Measurements from ENCODE around the gene KPNA2.
A peak's percentile ranks its signal among the peaks of the same experiment; 100 is the strongest.
"Not testable (repeated sequence)": the region's sequence is repeated elsewhere in the genome, so short reads cannot be mapped to it uniquely, and the experiment has no call there.

Gene KPNA2

DNA sequence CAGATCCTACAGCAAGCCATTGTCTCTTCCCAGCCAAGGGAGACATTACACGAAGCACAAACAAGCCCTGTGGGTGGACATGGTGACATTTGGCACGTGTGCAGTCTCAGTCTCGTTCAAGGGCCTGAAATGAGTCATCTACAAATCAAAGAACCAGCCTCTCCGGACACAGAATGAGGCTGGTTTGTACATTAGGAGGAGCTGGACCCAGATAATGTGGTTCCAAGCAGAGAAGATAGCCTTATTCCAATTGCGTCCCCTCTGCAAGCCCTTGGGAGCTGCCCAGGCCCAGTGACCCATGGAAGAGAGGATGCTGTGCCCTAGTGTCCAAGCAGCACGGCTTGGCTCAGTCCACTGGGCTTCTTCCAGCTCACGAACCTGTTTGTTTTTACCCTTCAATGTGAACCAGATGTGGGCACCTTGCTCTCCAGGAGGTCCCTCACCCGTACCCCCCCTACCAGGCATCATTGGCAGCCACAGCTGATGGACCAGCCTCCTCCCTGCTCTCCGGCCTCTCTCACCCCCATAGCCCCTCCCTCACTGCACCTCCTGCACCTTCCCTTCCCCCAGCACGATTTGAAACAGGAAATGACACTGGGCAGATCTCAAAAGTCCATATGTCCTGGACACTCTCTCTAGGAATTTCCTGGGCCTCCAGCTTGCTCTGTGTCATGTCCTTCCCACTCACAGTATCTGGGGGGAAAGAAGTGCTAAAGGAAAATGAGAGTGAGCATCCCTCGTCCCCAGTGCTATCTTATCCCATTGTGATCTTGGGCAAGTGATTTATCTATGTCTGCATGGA, 26.2 kb downstream of the KPNA2 start:
- DNase-seq = no peak

DNA sequence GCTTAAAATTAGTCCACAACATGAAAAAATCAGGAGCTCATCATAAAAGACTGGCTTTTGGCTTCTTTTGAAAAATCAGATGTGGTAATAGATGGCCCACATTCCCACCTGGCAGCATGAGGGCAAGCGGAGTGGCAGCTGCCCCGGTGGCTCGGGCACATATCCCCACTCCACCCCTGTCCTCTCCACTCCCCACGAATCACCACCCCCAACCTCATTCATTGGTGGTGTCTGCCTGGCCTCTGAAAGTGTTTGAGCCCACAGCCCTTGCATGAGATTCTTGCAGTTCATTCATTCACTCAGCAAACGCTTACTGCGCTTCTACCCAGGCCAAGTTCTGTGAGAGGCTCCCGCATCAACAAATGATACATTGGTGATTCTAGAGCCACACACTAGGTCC, 29.8 kb downstream of the KPNA2 start:
- DNase-seq = not testable (repeated sequence)

DNA sequence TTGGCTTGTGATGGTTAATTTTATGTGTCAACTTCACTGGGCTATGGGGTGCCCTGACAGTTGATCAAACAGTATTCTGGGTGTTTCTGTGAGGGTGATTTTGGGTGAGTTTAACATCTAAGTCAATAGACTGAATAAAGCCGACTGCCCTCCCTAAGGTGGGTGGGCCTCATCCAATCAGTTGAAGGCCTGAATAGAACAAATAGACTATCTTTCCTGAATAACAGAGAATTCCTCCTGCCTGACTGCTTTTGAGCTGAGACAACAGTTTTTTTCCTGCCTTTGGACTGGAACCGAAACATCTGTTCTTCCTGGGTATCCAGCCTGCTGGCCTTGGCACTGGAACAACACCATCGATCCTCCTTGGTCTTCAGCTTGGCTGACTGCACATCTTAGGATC, 33.0 kb downstream of the KPNA2 start:
- DNase-seq = not testable (repeated sequence)

DNA sequence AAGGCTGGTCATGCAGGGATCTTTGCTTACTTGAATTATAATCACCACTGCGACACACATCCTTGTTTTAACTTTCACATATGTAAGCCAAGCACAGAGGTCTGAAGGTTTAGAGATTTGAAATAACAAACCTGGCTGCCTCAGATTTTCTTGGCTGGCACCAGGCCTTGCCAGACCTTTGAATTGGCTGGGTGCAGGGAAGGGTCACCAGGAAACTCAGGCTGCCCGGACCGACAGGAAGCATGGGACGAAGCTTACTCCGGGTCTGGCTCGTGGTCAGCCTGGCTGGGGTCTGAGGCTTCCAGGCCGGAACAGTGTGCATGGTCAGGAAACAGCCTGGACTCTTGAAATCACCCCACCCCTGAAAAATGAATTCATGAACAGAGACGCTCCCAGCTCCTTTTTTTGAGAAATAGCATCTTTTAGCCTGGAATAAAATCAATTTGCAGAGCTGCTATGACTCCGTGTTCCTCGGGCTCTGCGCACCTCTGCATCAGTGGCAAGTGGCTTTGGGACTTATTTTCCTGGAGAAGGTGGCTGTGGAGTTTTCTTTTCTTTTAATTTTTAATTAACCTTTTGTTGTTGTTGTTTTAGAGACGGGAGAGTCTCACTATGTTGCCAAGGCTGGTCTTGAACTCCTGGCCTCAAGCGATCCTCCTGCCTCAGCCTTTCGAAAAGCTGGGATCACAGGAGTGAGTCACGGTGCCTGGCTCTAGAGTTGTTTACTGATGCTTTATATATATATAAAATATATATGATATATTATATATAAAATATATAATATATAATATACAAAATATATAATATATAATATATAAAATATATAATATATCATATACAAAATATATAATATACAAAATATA, 35.3 kb downstream of the KPNA2 start:
- DNase-seq = not testable (repeated sequence)

DNA sequence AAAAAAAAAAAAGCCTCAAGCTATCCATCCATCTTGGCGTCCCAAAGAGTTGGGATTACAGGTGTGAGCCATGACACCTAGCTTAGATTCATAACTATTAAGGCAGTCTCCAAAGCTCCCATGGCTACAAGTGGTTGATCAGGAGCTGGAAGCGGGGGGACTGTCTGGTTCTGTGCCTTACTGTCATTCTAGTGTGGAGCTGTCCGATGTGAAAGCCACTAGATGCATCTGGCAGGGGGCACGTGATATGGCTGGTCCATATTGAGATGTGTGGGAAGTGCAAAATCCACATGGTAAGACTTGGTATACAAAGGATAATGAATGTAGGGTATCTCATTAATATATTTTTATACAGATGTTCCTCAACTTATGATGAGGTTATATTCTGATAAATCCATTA, 38.7 kb downstream of the KPNA2 start:
- DNase-seq = no peak

DNA sequence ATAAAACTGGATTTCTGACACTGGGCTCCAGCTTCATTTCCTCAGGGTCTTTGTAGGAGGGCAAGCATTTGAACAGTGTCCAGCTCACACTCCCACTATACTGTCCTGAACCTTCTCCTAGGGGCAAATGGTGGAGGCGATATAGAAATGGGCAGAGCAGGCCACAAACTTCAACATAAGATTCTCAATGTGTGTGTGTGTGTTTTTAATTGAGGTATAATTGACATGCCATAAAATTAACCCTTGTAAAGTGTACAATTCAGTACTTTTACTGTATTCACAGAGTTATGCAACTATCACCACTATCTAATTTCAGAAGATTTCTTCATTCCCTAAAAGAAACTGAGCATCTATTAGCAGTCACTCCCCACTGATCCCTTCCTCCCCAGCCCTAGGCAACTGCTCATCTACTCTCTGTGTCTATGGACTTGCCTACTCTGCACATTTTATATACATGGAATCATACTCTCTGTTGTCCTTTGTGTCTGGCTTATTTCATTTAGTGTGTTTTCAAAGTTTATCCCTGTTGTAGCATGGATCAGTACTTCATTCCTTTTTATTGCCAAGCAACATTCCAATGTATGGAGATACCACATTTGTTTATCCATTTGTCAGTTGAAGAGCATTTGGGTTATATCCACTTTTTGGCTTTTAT, 40.5 kb downstream of the KPNA2 start:
- DNase-seq = not testable (repeated sequence)

DNA sequence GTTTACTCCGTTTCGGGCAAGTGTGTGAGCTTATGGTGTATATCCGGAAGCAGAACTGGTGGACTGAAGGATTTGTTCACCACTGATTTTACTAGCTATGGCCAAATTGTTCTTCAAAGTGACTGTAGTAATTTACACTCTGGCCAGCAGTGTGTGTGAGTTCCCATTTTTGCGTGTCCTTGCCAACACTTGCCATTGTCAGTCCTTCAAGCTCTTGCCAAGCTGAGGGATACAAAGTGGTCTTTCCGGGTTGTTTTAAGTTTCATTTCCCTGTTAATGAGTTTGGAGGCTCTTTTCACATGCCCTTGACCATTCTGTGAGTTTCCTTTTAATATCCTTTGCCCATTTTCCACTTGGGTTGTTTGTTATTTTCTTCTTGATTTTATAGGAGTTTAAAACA, 42.0 kb downstream of the KPNA2 start:
- not testable (repeated sequence) for DNase-seq

DNA sequence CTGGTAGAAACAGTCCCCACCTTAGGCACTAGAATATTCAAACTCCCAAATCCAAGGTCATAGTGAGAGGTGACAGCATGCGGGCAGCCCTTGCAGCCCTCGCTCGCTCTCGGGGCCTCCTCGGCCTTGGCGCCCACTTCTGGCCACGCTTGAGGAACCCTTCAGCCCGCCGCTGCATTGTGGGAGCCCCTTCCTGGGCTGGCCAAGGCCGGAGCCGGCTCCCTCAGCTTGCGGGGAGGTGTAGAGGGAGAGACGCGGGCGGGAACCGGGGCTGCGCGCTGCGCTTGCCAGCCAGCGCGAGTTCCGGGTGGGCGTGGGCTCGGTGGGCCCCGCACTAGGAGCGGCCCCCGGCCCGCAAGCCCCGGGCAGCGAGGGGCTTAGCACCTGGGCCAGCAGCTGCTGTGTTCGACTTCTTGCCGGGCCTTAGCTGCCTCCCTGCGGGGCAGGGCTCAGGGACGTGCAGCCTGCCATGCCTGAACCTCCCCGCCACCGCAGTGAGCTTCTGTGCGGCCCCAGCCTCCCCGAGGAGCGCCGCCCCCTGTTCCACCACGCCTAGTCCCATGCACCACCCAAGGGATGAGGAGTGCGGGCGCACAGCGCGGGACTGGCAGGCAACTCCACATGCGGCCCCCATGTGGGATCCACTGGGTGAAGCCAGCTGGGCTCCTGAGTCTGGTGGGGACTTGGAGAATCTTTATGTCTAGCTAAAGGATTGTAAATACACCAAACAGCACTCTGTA, 45.0 kb downstream of the KPNA2 start:
- DNase-seq = no peak

DNA sequence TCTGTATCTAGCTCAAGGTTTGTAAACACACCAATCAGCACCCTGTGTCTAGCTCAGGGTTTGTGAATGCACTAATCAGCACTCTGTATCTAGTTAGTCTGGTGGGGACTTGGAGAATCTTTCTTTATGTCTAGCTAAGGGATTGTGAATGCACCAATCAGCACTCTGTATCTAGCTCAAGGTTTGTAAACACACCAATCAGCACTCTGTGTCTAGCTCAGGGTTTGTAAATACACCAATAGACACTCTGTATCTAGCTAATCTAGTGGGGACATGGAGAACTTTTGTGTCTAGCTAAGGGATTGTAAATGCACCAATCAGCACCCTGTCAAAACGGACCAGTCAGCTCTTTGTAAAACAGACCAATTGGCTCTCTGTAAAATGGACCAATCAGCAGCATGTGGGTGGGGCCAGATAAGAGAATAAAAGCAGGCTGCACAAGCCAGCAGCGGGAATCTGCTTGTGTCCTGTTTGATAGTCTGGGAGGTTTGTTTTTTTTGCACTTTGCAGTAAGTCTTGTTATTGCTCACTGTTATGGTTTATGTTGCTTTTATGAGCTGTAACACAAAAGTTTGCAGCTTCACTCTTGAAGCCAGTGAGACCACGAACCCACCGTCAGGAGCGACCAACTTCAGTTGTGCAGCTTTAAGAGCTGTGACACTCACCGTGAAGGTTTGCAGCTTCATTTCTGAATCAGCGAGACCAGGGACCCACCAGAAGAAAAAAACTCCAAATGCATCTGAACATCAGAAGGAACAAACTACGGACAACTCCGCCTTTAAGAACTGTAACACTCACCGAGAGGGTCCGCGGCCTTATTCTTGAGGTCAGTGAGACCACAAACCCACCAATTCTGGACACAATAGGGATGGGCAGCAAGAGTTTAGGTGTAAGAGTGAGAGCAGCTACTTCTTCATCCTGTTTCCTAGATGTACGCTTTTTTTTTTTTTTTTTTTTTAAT, 46.0 kb downstream of the KPNA2 start:
- DNase-seq = not testable (repeated sequence)

DNA sequence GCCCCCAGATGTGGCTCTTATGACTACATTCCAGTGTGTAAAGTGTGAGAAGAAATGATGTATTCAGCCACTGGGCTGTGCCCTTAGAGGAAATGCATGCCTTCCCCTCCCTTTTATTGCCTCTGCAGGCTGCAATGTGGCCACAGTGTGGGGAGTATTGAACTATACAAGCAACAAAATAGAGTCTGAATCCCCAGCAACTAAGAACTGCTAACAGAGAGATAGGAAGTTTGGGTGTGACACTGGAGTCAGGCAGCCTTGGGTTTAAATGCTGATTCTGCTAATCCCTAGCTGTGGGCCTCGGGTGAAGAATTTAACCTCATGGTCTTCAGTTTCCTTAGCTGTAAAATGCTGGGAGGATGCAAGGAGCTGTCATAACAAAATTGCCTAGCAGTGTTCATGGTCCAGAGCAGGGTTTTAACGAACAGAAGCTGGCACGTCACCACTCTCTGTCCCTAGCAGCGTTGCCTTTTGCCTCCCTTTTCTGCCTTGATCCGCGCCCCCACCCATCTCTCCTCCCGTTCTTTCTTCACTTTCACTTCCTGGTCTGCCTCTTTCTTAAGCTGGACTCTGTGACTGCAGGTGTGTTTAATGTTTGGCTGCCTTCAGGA, 50.3 kb downstream of the KPNA2 start:
- no peak for DNase-seq

DNA sequence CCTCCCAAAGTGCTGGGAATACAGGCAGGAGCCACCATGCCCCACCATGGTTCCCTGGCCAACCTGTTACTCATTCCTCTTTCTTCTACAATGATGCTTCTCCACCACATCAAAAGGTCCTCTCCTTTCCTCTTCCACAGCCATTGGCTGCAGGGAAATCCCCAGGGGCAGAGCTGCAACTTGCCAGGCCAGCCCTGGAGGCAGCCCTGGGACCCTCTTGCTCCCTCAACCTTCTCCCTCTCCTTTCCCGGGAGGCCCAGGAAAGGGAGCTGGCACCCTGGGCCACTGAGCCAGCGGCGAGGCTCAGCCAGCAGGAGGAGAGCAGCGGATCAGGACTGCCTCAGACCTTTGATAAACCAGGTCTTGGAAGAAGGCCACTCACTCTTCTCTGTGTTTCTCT, 51.1 kb downstream of the KPNA2 start:
- DNase-seq = not testable (repeated sequence)

DNA sequence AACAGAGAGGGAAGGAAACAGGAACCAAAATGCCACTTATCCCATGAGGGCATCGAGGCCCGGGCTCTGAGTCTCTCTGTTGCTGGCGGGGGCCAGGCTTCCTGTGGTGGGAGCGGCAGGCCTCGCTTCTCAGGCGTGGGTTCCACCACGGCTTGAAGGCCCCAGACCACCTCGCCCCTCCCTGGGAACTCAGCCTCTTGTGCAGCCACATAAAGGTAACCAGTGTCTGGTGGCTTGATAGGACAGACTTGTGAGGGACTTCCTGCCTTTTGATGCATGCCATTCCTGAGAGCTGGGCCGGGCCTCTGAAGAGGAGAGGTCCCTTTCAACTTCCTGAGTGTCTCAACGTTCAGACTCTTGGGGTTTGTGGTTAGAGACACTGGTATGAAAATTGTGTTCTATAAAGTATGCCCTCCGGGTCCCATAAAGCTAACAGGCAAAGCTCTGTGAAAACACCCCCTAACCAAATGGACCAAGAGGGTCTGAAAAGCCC, 51.6 kb downstream of the KPNA2 start:
- peak; percentile 11 for DNase-seq

DNA sequence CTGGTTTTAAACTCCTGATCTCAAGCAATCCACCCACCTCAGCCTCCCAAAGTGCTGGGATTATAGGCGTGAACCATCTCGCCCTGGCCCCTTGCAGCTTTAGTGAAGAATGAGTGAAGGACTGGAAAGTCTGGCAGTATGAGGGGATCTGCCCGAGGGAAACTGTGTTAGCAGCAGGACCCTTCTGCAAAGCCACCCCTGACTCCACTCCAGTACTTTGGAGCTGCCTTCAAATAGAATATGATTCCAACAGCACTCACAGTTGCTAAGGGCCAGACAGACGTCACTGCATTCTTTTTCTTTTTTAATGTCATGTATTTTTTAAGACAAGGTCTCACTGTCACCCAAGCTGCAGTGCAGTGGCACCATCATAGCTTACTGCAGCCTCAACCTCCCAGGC, 52.3 kb downstream of the KPNA2 start:
- DNase-seq = no peak

DNA sequence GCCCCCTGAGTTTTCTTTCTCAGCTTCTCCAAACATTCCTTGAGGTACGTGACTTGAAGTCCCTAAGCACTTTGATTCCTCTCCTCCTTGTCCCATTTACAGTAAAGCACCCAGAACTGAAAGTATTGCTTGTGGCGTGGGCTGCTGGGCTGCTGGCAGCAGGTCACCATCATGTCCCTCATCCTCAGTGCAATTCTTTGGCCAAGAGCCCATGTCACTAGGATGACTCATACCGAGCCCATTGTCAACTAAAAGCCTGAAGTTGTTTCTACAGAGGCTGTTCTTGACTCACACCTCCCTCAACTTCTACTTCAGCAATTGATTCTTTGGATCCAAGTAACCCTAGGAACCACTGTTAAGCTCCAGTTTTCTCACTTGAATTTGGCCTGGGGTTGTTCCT, 54.3 kb downstream of the KPNA2 start:
- DNase-seq = no peak

DNA sequence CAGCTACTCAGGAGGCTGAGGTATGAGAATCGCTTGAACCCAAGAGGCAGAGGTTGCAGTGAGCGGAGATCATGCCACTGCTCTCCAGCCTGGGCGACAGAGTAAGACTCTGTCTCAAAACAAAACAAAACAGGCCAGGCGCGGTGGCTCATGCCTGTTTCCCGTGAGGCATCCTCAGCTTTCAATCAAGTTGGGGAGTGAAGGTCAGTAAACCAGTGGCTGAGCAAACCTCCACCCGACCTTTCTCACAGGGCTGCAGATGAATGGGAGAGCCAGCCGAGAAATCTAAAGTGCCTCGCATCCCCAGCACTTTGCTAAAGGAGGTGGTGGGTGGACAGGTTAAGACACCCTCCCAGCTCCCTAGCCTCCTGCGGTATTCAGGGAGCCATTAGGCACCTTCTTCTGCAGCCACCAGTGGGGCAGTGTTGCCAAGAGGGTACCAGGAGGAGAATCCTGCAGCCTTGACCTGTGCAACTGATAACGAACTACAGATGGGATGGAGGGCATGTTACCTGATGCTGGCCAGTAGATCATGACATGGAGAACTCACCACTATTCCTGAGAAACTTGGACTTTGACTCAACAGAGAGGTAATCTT, 59.0 kb downstream of the KPNA2 start:
- DNase-seq = no peak

DNA sequence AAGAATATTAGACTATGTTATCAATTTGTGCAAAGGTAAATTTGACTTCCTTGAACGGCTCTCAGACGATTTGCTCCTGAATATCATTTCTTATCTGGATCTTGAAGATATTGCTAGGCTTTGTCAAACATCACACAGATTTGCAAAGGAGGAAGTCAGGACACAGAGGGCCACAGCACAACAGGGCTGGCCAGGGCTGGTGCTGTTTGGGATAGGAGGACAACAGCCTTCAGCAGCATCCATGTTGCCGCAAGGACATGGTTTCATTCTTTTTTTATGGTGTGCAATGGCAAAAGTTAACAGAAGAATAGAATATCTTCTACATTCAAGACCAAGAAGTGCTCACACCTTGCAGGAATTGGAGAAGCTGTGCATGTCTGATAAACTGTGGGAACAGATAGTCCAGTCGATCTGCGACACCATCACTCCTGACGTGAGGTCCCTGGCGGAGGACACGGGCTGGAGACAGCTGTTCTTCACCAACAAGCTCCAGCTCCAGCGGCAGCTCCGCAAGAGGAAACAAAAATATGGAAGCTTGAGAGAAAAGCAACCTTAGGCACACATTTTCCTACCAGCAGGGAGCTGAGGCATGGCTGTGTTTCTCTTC, 59.8 kb downstream of the KPNA2 start:
- DNase-seq = no peak

DNA sequence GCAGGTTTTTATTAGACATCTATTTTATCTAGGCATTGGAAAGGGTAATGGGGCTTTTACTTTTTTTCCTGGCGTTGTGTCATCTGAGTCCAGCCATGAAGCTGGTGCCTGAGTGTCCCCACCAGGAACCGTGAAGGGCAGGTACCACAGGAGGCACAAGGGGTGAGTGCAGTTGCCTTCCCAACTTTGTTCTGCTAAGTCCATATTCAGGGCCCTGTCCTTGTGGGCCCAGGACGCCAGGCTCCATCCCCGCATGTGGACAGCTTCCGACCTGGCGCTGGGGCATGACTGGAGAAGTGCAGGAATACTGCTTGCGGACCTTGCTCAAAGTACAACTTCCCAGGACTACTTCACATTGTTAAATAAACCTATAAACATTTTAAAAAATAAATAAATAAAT, 60.6 kb downstream of the KPNA2 start:
- no peak for DNase-seq
